ENCODE results near the gene COL18A1. TPM values are rescaled to one million over a fixed set of nuclear protein-coding genes. Genes with fewer than 3 reads are reported as not detected.

Gene COL18A1
- total and polyA plus RNA-seq, 3 donors from 2014 or later, result 53.2 to 165 (median 111) TPM

DNA sequence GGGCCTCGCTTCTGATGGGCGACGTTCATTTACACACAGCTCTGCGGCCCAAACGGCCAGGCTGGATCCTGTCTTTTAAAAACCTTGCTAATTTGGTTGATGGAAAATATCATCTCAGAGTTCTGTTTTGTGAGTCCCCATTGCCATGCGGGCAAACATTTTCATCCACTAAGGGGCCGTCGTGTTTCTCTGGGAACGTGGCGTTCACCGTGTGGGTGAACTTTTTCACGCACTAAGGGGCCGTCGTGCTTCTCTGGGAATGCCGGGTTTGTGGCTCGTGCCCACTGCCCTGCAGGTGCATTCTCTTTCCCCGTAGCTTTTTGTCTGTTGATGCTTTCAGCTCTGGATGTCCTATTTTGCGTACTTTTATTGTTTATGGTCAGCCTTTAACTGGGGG, 6.8 kb downstream of the COL18A1 start:
- WGBS, 2 donors, result 75 to 80% methylated on average over 18 of the region's 18 CpGs

DNA sequence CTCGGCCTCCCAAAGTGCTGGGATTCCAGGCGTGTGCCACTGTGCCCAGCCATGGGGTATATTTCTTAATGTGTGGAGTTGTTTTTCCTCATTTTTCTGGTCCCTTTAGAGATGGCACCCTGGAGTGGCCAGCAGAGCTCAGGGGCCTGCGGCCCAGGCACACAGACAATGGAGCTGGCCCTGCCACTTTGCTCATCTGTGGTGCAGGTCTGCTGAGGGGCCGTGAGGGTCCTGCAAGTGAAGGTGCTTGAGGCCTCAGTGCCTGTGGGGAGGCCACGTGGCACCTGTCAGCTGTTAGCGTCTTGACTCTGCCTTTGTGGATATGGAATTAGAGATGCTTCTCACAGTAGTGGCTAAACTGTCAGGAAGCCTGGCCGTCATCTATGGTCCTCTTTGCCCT, 7.5 kb downstream of the COL18A1 start:
- Histone ChIP-seq H3K9me3 (no peaks in the 10 kb centered on the region), H3K27ac (peak overlapping the region; percentile 10 to 76), H3K36me3 (ENCODE audit: low read depth, missing control alignments) (no peaks in the 10 kb centered on the region), H3K4me3 (no peak overlapping the region), H3K4me1 (peaks cover 41% of the 10 kb centered on the region), H3K27me3 (no peaks in the 10 kb centered on the region)
- DNase-seq, result no peak
- TF ChIP-seq, protein P1, sequence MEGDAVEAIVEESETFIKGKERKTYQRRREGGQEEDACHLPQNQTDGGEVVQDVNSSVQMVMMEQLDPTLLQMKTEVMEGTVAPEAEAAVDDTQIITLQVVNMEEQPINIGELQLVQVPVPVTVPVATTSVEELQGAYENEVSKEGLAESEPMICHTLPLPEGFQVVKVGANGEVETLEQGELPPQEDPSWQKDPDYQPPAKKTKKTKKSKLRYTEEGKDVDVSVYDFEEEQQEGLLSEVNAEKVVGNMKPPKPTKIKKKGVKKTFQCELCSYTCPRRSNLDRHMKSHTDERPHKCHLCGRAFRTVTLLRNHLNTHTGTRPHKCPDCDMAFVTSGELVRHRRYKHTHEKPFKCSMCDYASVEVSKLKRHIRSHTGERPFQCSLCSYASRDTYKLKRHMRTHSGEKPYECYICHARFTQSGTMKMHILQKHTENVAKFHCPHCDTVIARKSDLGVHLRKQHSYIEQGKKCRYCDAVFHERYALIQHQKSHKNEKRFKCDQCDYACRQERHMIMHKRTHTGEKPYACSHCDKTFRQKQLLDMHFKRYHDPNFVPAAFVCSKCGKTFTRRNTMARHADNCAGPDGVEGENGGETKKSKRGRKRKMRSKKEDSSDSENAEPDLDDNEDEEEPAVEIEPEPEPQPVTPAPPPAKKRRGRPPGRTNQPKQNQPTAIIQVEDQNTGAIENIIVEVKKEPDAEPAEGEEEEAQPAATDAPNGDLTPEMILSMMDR (IDR thresholded peaks at IDR 0.05), result no peak
- TF ChIP-seq POLR2A (IDR thresholded peaks at IDR 0.05), result no peak
- 89 to 96% methylated on average over 3 to 7 of the region's 7 CpGs for WGBS, 2 donors
- intact Hi-C loops (cut with DNase I; ENCODE audit: low total_unique reads), result no loop called here

More for the DNA sequence above, 6.8 kb downstream of the COL18A1 start:
- no peak for TF ChIP-seq POLR2A (IDR thresholded peaks at IDR 0.05)
- TF ChIP-seq, protein P1 (IDR thresholded peaks at IDR 0.05), result no peak
- no peak for DNase-seq
- H3K9me3 ChIP-seq, result no peaks in the 10 kb centered on the region
- H3K4me1 ChIP-seq, result peaks cover 48% of the 10 kb centered on the region
- no peaks in the 10 kb centered on the region for H3K36me3 ChIP-seq (ENCODE audit: low read depth, missing control alignments)
- no peak overlapping the region for H3K4me3 ChIP-seq
- no peaks in the 10 kb centered on the region for H3K27me3 ChIP-seq
- H3K27ac ChIP-seq, result peak overlapping the region in 1 of 2 donors; percentile 80
- intact Hi-C loops (cut with DNase I; ENCODE audit: low total_unique reads), result no loop called here

DNA sequence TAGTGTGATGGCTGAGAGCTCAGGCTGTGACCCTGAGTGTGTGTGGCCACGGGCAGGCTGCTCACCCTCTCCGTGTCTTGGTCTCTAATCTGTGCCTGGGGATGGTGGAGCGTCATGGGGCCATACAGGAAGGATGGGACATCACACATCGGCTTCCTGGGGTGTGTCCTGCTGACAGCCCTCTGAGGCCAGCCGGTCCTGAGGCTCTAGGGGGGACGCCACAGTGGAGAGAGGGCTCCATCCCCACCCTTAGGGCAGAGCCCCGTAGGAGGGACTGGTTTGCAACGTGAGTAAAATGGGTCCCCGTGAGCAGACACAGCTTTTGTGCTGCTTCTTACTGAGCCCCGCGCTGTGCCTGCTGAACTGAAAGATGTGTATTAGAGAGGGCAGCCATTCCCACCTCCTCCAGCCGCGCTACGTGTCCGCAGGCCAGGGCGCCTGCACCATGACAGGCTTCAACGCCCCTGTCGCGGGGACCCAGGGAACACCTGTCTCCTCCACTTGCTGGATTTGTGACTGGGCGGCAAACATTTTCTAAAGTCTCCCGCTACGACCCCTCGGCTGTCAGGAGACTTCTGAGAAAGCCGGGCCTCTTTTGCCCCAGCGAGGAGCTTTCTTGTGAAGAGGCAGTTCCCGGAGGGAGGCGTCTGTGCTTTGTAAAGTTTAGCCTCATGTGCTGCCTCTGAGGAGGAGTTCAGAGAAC, 8.1 kb downstream of the COL18A1 start:
- WGBS, 2 donors, result 50 to 58% methylated on average over 8 to 27 of the region's 27 CpGs
- DNase-seq, result no peak
- Histone ChIP-seq H3K4me3 (no peak overlapping the region), H3K9me3 (no peaks in the 10 kb centered on the region), H3K27me3 (no peaks in the 10 kb centered on the region), H3K36me3 (ENCODE audit: low read depth, missing control alignments) (no peaks in the 10 kb centered on the region), H3K27ac (peak overlapping the region; percentile 19 to 76), H3K4me1 (peaks cover 43% of the 10 kb centered on the region)
- TF ChIP-seq, protein P1 (IDR thresholded peaks at IDR 0.05), result no peak
- TF ChIP-seq POLR2A (IDR thresholded peaks at IDR 0.05), result no peak
- intact Hi-C loops (cut with DNase I; ENCODE audit: low total_unique reads), result no loop called here

DNA sequence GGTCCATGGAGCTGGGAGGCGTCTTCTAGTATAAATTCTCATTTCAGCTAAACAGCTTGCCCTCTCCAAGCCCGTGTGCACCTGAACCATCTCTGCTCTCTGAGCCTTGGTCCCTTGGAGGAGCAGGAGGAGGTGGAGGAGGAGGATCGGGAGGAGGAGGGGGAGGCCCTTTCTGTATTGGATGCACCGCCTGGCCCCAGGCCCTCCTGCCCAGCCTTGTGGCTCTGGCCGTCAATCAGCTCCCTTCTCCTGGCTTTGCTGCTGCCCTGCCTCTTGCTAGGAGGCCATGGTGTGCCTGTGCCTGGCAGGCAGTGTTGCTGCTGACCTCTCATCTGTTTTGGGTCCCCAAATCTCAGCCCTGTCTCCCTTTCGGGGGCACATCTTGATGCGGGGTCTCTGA, 9.0 kb downstream of the COL18A1 start:
- 63 to 68% methylated on average over 5 to 7 of the region's 7 CpGs for WGBS, 2 donors
- no peaks in the 10 kb centered on the region for H3K9me3 ChIP-seq
- intact Hi-C loops (cut with DNase I; ENCODE audit: low total_unique reads), result no loop called here
- no peaks in the 10 kb centered on the region for H3K36me3 ChIP-seq (ENCODE audit: low read depth, missing control alignments)
- H3K27me3 ChIP-seq, result no peaks in the 10 kb centered on the region
- peak overlapping the region in 1 of 2 donors; percentile 19 for H3K27ac ChIP-seq
- DNase-seq, result no peak
- peaks cover 44% of the 10 kb centered on the region for H3K4me1 ChIP-seq
- TF ChIP-seq, protein P1 (IDR thresholded peaks at IDR 0.05), result no peak
- no peak for TF ChIP-seq POLR2A (IDR thresholded peaks at IDR 0.05)
- H3K4me3 ChIP-seq, result no peak overlapping the region
